Measurements from ENCODE around the gene PYCR2. TPM values are rescaled to one million over a fixed set of nuclear protein-coding genes. Genes with fewer than 3 reads are reported as not detected.

The PYCR2 gene
- total RNA-seq, 1 donor from 2014 or later = 59.9 TPM

DNA sequence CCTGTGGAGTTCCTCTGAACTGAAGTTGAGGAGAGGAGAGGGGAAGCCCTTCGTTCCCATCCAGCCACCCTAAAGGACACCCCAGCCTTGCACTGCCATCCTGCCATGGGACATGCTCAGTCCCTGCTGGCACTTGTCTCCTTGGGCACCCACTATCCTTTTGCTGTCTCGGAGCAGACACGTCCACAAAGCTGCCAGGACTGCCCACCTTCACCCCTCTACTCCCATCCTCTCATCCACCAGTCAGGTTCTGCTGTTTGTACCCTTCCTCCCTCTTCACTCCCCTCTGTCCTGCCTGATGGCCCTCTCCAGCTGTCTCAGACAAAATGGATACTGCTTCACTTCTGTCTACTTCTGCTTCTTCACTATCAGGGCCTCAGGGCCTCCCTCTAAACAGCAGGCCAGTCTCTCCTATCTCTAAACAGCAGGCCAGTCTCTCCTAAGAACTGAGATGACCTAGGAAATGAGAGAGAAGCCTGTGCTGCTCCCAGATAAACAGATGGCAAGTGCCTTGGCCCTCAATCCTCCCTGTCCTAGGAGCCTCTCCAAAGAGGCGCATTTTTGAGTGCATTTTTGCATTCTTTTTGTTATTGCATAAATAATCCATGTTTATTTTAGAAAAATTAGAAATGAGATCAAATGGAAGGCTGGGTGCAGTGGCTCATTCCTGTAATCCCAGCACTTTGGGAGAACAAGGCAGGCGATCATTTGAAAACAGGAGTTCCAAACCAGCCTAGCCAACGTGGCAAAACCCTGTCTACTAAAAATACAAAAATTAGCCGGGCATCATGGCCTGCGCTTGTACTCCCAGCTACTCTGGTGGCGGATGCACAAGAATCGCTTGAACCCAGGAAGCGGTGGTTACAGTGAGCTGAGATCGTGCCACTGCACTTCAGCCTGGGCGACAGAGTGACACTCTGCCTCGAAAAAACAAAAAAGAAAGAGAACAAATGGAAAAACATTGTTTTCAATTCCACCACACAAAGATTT lies 4.4 kb upstream of the PYCR2 start:
- H3K36me3 Mint-ChIP-seq (ENCODE audit: low read depth) = no peaks in the 10 kb centered on the region

DNA sequence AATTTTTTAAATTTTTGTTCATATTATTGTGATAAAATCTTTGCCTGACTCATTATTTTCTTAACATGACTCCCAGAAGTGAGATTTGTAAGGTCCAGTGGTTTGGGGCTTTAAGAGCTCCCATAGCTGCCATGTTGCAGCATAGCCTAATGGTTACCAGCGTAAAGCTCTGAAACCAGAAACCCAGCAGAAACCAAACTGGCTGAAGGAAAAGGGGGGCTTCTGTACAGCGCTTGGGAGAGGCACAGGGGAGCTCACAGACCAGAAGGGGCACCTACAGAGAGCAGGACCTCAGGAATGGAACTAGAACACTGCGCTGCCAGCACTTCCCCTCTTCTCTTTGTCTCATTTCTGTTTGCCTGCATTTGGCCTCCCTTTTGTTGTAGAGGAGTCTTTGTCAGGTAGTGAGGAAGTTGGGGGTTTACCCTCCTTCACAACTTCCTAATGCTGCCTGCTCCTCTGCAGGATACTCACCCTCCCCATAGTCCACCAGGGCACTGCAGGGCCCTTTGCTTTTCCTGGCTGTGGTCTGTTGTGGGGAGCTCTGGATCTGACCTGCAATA lies 2.6 kb upstream of the PYCR2 start:
- DNase-seq (ENCODE audit: low read depth, low spot score) = no peak
- H3K27me3 Mint-ChIP-seq (ENCODE audit: low read depth) = no peaks in the 10 kb centered on the region
- no peak overlapping the region for H3K27ac Mint-ChIP-seq (ENCODE audit: unreplicated experiment)
- H3K9me3 Mint-ChIP-seq = no peaks in the 10 kb centered on the region
- no peaks in the 10 kb centered on the region for H3K36me3 Mint-ChIP-seq (ENCODE audit: low read depth)
- peaks cover 8% of the 10 kb centered on the region for H3K4me1 Mint-ChIP-seq
- TF ChIP-seq, protein P1, sequence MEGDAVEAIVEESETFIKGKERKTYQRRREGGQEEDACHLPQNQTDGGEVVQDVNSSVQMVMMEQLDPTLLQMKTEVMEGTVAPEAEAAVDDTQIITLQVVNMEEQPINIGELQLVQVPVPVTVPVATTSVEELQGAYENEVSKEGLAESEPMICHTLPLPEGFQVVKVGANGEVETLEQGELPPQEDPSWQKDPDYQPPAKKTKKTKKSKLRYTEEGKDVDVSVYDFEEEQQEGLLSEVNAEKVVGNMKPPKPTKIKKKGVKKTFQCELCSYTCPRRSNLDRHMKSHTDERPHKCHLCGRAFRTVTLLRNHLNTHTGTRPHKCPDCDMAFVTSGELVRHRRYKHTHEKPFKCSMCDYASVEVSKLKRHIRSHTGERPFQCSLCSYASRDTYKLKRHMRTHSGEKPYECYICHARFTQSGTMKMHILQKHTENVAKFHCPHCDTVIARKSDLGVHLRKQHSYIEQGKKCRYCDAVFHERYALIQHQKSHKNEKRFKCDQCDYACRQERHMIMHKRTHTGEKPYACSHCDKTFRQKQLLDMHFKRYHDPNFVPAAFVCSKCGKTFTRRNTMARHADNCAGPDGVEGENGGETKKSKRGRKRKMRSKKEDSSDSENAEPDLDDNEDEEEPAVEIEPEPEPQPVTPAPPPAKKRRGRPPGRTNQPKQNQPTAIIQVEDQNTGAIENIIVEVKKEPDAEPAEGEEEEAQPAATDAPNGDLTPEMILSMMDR (conservative IDR thresholded peaks at IDR 0.05) = no peak
- H3K4me3 Mint-ChIP-seq = peak overlapping the region; percentile 77

More for the DNA sequence above, 4.4 kb upstream of the PYCR2 start:
- H3K4me3 Mint-ChIP-seq = no peak overlapping the region
- TF ChIP-seq, protein P1 (conservative IDR thresholded peaks at IDR 0.05) = no peak
- peak overlapping the region; percentile 62 for H3K27ac Mint-ChIP-seq (ENCODE audit: unreplicated experiment)
- no peaks in the 10 kb centered on the region for H3K4me1 Mint-ChIP-seq
- no peaks in the 10 kb centered on the region for H3K27me3 Mint-ChIP-seq (ENCODE audit: low read depth)
- H3K9me3 Mint-ChIP-seq = no peaks in the 10 kb centered on the region
- DNase-seq (ENCODE audit: low read depth, low spot score) = no peak

DNA sequence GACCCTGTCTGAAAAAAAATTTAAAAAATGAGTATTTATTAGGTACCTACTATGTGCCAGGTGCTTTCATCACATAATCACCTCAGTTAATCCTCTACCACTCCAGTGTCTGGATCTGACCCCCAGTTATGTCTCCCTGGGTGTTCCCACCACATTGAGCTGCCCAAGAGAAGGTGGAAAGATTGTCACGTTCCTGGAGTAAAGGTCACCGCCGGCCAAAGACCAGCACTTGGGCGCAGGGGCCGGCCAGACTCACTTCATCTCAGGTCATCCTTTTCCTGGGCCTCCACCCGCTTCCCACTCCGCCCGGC lies 714 bp downstream of the PYCR2 start:
- H3K27me3 Mint-ChIP-seq (ENCODE audit: low read depth) = no peaks in the 10 kb centered on the region
- no peak for DNase-seq (ENCODE audit: low read depth, low spot score)
- H3K4me1 Mint-ChIP-seq = peaks cover 8% of the 10 kb centered on the region
- peak overlapping the region; percentile 98 for H3K4me3 Mint-ChIP-seq
- no peaks in the 10 kb centered on the region for H3K36me3 Mint-ChIP-seq (ENCODE audit: low read depth)
- no peaks in the 10 kb centered on the region for H3K9me3 Mint-ChIP-seq
- TF ChIP-seq, protein P1 (conservative IDR thresholded peaks at IDR 0.05) = no peak
- H3K27ac Mint-ChIP-seq (ENCODE audit: unreplicated experiment) = peak overlapping the region; percentile 97

DNA sequence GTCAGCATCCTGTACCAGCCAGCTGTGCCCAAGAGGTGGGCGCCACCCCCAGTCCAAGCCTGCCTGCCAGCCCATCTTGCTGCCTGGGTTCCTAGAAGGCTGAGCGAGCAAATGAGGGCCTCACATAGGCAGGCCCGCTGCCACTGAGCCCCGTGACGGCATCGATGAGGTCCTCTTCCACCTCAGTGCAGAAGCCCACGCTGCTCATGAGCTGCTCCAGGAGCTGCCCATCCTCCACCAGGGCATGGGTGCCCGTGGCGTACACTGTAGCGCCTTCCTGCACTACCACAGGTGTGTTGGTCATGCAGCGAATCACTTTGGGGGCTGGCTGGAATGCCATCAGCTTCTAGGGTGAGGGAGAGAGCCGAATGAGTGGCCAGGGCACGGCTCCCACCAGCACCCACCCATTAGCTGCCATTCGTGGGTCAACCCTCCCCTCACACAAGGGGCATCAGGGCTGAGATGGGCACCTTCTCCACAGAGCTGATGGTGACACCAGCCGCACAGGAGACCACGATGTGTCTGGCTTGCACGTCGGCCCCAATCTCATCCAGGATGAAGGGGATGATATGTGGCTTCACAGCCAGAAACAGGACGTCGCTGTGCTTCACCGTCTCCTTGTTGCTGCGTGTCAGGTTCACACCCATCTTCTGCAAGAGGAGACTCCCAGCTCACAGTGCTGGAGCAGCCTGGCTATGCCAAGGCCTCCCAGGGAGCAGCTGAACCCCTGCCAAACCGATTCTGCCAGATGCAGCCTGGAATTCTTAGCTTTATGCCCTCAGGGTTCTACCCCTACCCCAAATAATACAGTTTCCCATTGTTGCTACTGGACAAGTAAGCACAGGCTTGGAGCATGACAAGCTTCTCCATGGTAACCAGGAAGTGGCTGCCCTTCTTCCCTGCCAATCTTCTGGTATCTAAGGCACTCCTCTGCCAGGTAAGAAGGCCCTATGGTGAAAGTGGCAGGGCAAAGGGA lies 2.0 kb downstream of the PYCR2 start:
- TF ChIP-seq, protein P1 (conservative IDR thresholded peaks at IDR 0.05) = no peak
- H3K4me3 Mint-ChIP-seq = peak overlapping the region; percentile 98
- peaks cover 8% of the 10 kb centered on the region for H3K4me1 Mint-ChIP-seq
- DNase-seq (ENCODE audit: low read depth, low spot score) = no peak
- no peaks in the 10 kb centered on the region for H3K27me3 Mint-ChIP-seq (ENCODE audit: low read depth)
- H3K27ac Mint-ChIP-seq (ENCODE audit: unreplicated experiment) = no peak overlapping the region
- no peaks in the 10 kb centered on the region for H3K9me3 Mint-ChIP-seq
- H3K36me3 Mint-ChIP-seq (ENCODE audit: low read depth) = peaks cover 4% of the 10 kb centered on the region

DNA sequence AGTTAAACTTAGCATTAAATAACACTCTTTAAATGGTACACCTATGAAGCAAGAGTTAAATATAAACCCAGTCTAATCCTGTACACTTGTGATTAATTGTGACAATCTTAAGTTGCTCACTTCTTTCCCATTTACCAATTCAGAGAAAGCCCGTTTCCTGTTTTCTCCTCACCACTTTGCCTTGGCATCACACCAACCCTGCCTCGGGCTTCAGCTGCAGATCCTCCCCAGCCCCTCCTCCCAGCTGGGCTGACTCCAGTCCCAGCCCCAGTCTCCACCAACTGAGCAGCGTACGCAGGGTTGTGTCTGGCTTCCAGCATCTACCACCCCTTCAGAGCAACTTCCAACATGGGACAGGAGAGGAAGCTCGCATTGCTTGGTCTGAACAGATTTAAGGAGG lies 4.1 kb downstream of the PYCR2 start:
- no peaks in the 10 kb centered on the region for H3K9me3 Mint-ChIP-seq

More for the DNA sequence above, 4.1 kb downstream of the PYCR2 start:
- DNase-seq (ENCODE audit: low read depth, low spot score) = no peak
- Mint-ChIP-seq H3K27ac (ENCODE audit: unreplicated experiment) (peak overlapping the region; percentile 67), H3K27me3 (ENCODE audit: low read depth) (no peaks in the 10 kb centered on the region), H3K36me3 (ENCODE audit: low read depth) (peaks cover 4% of the 10 kb centered on the region), H3K4me3 (no peak overlapping the region), H3K4me1 (peaks cover 20% of the 10 kb centered on the region)
- TF ChIP-seq, protein P1 (conservative IDR thresholded peaks at IDR 0.05) = no peak

Measured in neural crest cell (in vitro differentiated cells).